Aorta (tissue), 5 donors: ENCODE data around the gene HAPLN2. TPM values are rescaled to one million over a fixed set of nuclear protein-coding genes. Genes with fewer than 3 reads are reported as not detected.
A peak's percentile ranks its signal among the peaks of the same experiment; 100 is the strongest.

ENCODE experiments used
- ATAC-seq: fragments of 200-7000 bp; cut with Tn5 transposase; one replicate; pipeline ENCODE4 v1.9.1; 2022; ENCODE audit warnings: moderate library complexity; ENCODE audit not compliant: low FRiP score
- DNase-seq, 2 donors: peaks; one replicate each; pipeline ENCODE4 v3.0.0-alpha.2; 2020
- H3K27ac ChIP-seq, 2 donors: one replicate each; pipeline ENCODE4 v1.5.1; 2013; ENCODE audit warnings: low read length in 2 of 2, mild to moderate bottlenecking in 2 of 2, moderate library complexity in 2 of 2, control low read depth in 1 of 2, inconsistent platforms in 1 of 2, low read depth in 1 of 2
- H3K27me3 ChIP-seq, 2 donors: one replicate each; pipeline ENCODE4 v1.6.1; 2013; ENCODE audit warnings: control low read depth in 1 of 2, low read length in 1 of 2, mild to moderate bottlenecking in 1 of 2, moderate library complexity in 1 of 2; ENCODE audit not compliant: insufficient read depth in 2 of 2, control insufficient read depth in 1 of 2
- H3K36me3 ChIP-seq, 2 donors: one replicate each; pipeline ENCODE4 v1.6.1; 2013; ENCODE audit warnings: control low read depth in 1 of 2, low read length in 1 of 2, mild to moderate bottlenecking in 1 of 2; ENCODE audit not compliant: insufficient read depth in 2 of 2, control insufficient read depth in 1 of 2
- H3K4me1 ChIP-seq, 2 donors: one replicate each; pipeline ENCODE4 v1.6.1; 2013; ENCODE audit warnings: low read length in 2 of 2, control low read depth in 1 of 2, mild to moderate bottlenecking in 1 of 2, moderate library complexity in 1 of 2; ENCODE audit not compliant: insufficient read depth in 2 of 2, control insufficient read depth in 1 of 2
- H3K4me3 ChIP-seq, 2 donors: one replicate each; pipeline ENCODE4 v1.5.1; 2013; ENCODE audit warnings: low read length in 2 of 2, control low read depth in 1 of 2, mild to moderate bottlenecking in 1 of 2
- H3K9me3 ChIP-seq: one replicate; pipeline ENCODE4 v1.6.1; 2013; ENCODE audit warnings: mild to moderate bottlenecking, low read length; ENCODE audit not compliant: control insufficient read depth
- WGBS, 2 donors: extraction: QIAGEN DNeasy Blood & Tissue Kit; methylation state at CpG; one replicate each; pipeline ENCODE4 v1.1.7; 2013; 5-methylcytosine and 5-hydroxymethylcytosine counted together
- intact Hi-C, 2 donors: fragments of 100-400 bp; cut with DNase I; formaldehyde crosslinking; loops; one replicate each; pipeline versions ENCODE4 v1.14.2 to v1.15.0; 2022
- polyA plus RNA-seq, 2 donors: library from polyadenylated mRNA; stranded (reverse); fragments of 200-250 nt; gene quantifications; one replicate each; pipeline ENCODE4 v1.2.3, GENCODE V29; 2013
- total RNA-seq, 2 donors: library from RNA; stranded (reverse); fragmentation: NEBNext Ultra II Directional; extraction: Animal tissue kit (Norgen Biotek cat#: 25700); gene quantifications; one replicate each; pipeline ENCODE4 v1.2.1, GENCODE V29; 2021
- donor health status: healthy with polysubstance abuse.
- donor health status: Bipolar disorder and iron deficiency.
- donor health status: DM: no; HTN: no; CAD: no.
- donor health status: DM: no; HTN: no; CAD: no.
- donor health status: DM: yes; HTN: yes; CAD: no.

HAPLN2 gene
- total and polyA plus RNA-seq, 4 donors, result 0.13 to 0.94 (median 0.39) TPM; not detected in 1

DNA sequence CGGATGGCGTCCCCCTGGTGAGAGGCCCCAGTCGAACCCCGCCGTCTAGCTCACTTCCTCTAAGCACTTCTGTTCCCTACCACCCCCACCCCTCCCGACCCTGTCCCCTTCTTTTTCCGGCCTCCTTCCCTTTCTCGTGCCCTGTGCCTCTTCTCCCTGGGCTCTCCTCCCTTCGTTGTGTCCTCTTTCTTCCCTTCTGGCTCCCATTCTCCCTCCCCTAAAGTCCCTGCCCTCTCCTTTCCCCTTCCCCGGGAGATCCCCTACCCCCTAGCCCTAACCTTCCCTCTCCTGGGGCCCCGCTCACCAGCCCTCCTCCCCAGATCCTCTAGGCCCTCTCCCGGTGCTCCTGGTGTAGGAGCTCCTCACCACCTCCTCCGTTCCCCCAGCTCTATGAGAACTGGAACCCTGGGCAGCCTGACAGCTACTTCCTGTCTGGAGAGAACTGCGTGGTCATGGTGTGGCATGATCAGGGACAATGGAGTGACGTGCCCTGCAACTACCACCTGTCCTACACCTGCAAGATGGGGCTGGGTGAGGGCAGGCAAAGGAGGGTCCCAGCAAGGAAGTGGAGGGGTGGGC lies 38.6 kb downstream of the HAPLN2 start:
- DNase-seq, result no peak
- Histone ChIP-seq H3K36me3 (no peaks in the 10 kb centered on the region), H3K27me3 (no peaks in the 10 kb centered on the region), H3K9me3 (no peaks in the 10 kb centered on the region), H3K4me3 (no peak overlapping the region), H3K4me1 (no peaks in the 10 kb centered on the region), H3K27ac (no peak overlapping the region)
- 13% methylated on average over 15 of the region's 15 CpGs for WGBS, 2 donors
- ATAC-seq, result no peak
- intact Hi-C loops, result loop anchor here (2.0 to 5.0 kb wide), 3 partner anchors 36 to 76 kb away; no protein-coding TSS in a partner anchor

DNA sequence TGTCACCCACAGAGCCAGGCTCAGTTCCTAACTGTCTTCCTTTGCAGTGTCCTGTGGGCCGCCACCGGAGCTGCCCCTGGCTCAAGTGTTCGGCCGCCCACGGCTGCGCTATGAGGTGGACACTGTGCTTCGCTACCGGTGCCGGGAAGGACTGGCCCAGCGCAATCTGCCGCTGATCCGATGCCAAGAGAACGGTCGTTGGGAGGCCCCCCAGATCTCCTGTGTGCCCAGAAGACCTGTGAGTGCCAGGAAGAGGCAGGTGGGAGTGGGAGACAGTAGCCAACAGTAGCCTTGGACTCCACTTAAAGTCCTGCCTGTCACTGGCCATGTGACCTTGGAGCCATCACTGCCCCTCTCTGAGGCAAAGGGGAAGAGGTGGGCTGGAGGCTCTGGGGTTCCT lies 39.3 kb downstream of the HAPLN2 start:
- H3K27me3 ChIP-seq, result no peaks in the 10 kb centered on the region
- no peaks in the 10 kb centered on the region for H3K36me3 ChIP-seq
- intact Hi-C loops, result loop anchor here (5.0 kb wide), 2 partner anchors 36 to 76 kb away; no protein-coding TSS in a partner anchor
- H3K27ac ChIP-seq, result no peak overlapping the region
- H3K9me3 ChIP-seq, result no peaks in the 10 kb centered on the region
- whole genome bisulfite sequencing, 2 donors, result 85 to 87% methylated on average over 14 of the region's 14 CpGs
- no peaks in the 10 kb centered on the region for H3K4me1 ChIP-seq
- ATAC-seq (no peak), DNase-seq (no peak)
- no peak overlapping the region for H3K4me3 ChIP-seq

DNA sequence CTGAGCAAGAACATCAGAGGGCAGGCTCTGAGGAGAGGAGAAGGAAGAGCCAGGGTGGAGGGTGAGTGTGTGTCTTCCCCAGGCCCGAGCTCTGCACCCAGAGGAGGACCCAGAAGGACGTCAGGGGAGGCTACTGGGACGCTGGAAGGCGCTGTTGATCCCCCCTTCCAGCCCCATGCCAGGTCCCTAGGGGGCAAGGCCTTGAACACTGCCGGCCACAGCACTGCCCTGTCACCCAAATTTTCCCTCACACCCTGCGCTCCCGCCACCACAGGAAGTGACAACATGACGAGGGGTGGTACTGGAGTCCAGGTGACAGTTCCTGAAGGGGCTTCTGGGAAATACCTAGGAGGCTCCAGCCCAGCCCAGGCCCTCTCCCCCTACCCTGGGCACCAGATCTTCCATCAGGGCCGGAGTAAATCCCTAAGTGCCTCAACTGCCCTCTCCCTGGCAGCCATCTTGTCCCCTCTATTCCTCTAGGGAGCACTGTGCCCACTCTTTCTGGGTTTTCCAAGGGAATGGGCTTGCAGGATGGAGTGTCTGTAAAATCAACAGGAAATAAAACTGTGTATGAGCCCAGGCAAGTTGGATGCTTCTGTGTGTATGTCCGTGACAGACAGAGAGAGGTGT lies 39.8 kb downstream of the HAPLN2 start:
- ATAC-seq (no peak), DNase-seq (no peak)
- Histone ChIP-seq H3K27ac (no peak overlapping the region), H3K36me3 (no peaks in the 10 kb centered on the region), H3K4me1 (no peaks in the 10 kb centered on the region), H3K4me3 (no peak overlapping the region), H3K9me3 (no peaks in the 10 kb centered on the region), H3K27me3 (no peaks in the 10 kb centered on the region)
- 70 to 76% methylated on average over 10 of the region's 10 CpGs for WGBS, 2 donors
- intact Hi-C loops, result loop anchor here (1.0 to 5.0 kb wide), 4 partner anchors 18 to 77 kb away; partner anchors contain the start of gene NES (in 1 of the 2)

DNA sequence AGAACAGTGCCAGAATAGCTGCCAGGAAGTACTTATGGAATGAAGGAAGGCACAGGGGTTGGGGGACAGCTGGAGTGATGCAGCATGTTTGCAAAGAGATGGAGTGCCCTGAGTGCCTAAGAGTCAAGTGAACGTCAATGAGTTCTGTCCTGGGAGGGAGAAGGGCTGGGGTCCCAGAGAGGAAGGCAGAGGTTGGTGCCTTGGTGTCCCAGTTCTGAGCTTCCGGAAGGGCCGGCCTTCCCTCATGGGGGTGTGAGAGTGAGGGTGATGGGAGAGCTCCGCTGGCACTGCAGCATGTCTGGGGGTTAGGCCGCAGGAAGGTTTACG lies 40.4 kb downstream of the HAPLN2 start:
- DNase-seq (no peak), ATAC-seq (no peak)
- no peaks in the 10 kb centered on the region for H3K36me3 ChIP-seq
- no peak overlapping the region for H3K4me3 ChIP-seq
- no peaks in the 10 kb centered on the region for H3K4me1 ChIP-seq
- peak overlapping the region in 1 of 2 donors; percentile 73 for H3K27ac ChIP-seq
- intact Hi-C loops, result loop anchor here (1.0 to 5.0 kb wide), 4 partner anchors 18 to 77 kb away; partner anchors contain the start of gene NES (in 1 of the 2)
- H3K9me3 ChIP-seq, result no peaks in the 10 kb centered on the region
- no peaks in the 10 kb centered on the region for H3K27me3 ChIP-seq
- WGBS, 2 donors, result 11 to 17% methylated on average over 6 of the region's 6 CpGs

DNA sequence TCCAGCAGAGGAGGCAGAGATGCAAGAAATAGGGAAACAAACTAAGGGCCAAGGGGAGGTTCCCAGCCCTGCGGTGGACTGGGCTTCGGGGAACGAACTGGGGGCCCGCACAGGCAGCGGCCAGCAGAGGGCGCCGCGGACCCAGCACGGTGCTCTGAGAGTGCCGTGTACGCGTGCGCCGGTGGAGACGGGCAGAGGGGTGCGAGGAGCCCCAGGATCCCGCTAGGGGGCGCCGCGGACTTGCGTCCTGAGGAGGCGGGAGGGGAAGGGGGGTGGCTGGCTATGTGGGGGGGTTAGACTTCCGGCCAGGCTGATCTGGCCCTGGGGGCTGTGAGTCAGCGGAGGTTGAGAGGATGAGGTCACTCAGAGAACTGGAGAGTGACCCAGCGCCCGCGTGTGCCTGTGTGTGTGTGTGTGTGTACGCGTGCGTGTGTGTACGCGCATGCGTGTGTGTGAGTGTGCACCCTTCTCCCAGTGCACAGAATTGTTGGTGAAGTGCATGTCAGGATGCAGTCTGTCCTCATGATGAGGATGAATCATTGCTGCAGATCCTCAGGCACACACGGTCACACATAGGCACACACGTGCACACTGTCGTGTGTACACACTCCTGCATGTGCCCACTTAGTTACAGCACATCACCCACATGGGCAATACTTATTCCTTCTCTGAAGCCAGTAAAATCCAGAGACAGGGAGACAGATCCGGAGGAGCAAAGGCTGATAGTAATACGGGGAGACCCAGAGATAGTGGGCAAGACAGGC lies 41.0 kb downstream of the HAPLN2 start:
- Histone ChIP-seq H3K4me3 (no peak overlapping the region), H3K36me3 (no peaks in the 10 kb centered on the region), H3K9me3 (no peaks in the 10 kb centered on the region), H3K27me3 (no peaks in the 10 kb centered on the region), H3K4me1 (peaks cover 0 to 1% of the 10 kb centered on the region in 2 donors), H3K27ac (peak overlapping the region in 1 of 2 donors; percentile 73)
- DNase-seq (peak; percentile 97 to 100), ATAC-seq (peak; percentile 95)
- intact Hi-C loops, result loop anchor here (1.0 to 5.0 kb wide), 5 partner anchors 17 to 78 kb away; partner anchors contain the start of gene NES (in 1 of the 2)
- 5 to 8% methylated on average over 34 to 38 of the region's 38 CpGs for WGBS, 2 donors

DNA sequence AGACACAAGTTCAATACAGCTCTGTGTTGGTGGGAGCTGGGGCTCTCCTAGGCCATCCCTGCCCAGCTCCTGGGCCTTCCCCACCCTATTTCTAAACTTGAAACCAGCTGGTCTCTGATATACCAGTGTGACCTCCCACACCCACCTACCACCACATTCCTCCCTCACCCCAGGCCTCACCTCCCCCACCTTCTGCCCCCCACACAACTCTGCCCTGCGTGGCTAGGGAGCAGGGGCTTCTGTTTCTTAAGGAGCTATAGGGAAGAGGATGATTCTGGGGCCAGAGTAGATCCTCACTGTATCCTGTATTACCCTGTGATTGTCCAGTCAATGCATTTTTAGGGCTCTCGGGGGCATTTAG lies 41.5 kb downstream of the HAPLN2 start:
- Histone ChIP-seq H3K4me1 (peaks cover 0 to 2% of the 10 kb centered on the region in 2 donors), H3K27ac (peak overlapping the region in 1 of 2 donors; percentile 65), H3K4me3 (no peak overlapping the region), H3K9me3 (no peaks in the 10 kb centered on the region), H3K27me3 (no peaks in the 10 kb centered on the region), H3K36me3 (no peaks in the 10 kb centered on the region)
- intact Hi-C loops, result loop anchor here in 1 of 2 donors (1.0 kb wide), 1 partner anchor 18 kb away; no protein-coding TSS in a partner anchor
- WGBS, 2 donors, result 84 to 92% methylated on average over 2 of the region's 2 CpGs
- DNase-seq (no peak), ATAC-seq (no peak)

DNA sequence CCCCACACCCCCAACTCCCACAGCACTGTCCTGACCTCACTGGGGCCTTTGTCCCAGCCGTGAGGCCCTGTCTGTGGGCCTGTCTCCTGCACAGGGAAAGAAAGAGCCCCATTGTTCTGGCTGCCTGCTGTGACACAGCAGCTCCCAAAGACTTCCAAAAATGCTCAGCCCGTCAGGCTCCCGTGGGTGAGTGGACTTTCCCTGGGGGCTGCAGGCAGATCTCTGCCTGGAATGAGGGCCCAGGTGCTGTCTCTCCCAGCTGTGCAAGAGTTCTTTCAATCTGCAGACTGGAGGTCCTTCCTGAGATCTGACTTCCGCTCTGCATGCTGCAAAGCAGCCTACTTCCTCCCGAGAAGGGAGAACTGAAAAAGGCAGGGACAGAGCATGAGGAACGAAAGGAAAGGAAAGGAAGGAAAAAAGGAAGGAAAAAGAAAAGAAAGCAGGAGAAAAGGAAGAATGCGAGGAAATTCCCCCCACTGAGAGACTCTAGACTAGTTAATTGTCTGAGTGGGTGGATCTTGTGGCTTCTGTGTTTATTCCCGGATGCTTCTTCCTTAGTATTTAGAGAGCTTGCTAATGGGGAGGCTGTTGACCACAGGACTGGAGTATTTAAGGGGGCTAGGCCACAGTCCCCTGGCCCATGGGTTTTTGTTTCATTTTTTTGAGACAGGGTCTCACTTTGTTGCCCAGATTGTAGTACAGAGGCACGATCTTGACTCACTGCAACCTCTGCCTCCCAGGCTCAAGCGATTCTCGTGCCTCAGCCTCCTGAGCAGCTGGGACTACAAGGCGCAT lies 43.0 kb downstream of the HAPLN2 start:
- no peak for ATAC-seq
- Histone ChIP-seq H3K27me3 (no peaks in the 10 kb centered on the region), H3K9me3 (no peaks in the 10 kb centered on the region), H3K4me1 (peaks cover 0 to 2% of the 10 kb centered on the region in 2 donors), H3K36me3 (no peaks in the 10 kb centered on the region), H3K4me3 (no peak overlapping the region), H3K27ac (peak overlapping the region; percentile 6 to 52)
- DNase-seq, result no peak
- intact Hi-C loops, result no loop called here
- 58 to 63% methylated on average over 12 of the region's 12 CpGs for WGBS, 2 donors

DNA sequence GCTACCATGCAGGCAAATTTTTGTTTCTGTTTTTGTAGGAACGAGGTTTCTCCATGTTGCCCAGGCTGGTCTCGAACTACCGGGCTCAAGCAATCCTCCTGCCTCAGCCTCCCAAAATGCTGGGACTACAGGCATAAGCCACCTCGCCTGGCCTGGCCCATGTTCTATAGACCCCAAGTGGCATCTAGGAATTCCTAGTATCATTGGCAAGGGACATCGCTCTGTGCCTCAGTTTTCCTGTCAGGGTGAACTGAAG lies 43.5 kb downstream of the HAPLN2 start:
- ATAC-seq (no peak), DNase-seq (no peak)
- intact Hi-C loops, result no loop called here
- no peaks in the 10 kb centered on the region for H3K36me3 ChIP-seq
- 47 to 50% methylated on average over 5 of the region's 5 CpGs for WGBS, 2 donors
- H3K4me3 ChIP-seq, result no peak overlapping the region
- H3K27ac ChIP-seq, result peak overlapping the region in 1 of 2 donors; percentile 52
- no peaks in the 10 kb centered on the region for H3K9me3 ChIP-seq
- H3K4me1 ChIP-seq, result peaks cover 0 to 2% of the 10 kb centered on the region in 2 donors
- H3K27me3 ChIP-seq, result no peaks in the 10 kb centered on the region
